Measurements from ENCODE around the gene BRINP3.

BRINP3 gene

DNA sequence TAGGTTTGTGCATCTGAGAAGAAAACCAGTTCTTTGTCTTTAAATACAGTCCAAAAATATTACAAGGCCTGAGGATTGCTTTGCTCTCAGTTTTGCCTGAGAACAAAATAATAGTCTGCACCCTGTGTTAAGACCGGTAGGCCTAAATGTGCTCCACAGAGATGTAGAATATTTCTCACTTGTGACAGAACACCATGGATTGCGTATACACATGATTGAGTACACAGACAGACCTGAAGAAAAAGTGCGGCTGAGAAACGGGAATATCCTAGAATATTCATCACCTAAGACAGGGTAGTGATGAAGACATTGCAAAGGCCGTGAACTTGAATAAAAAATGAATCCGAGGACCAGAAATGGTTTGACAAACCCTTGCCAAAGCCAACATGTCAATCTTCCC, 155.4 kb downstream of the BRINP3 start:
- no peak for DNase-seq (ENCODE audit: low read depth, low spot score)

DNA sequence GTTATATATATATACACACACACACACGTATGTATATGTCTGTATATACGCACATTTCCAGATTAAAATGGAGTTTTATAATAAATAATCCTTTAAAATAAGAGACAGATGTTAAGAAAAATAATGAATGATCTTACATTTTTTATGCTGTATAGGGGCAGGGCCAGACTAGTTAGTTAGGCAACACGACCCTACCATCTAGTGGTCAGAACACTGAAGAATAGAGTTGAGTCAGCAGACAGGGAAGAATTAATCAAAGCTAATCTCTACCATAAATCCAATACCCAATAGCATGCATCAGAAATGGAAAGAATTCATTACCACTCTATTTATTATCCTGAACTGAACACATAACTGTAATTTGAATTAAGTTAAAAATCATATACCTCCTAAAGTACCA, 156.7 kb downstream of the BRINP3 start:
- DNase-seq (ENCODE audit: low read depth, low spot score): peak; percentile 58

- no peak for DNase-seq (ENCODE audit: low read depth, low spot score)
Measured at GRCh38 chr1:190312763-190313162, 164.9 kb downstream of the BRINP3 start.

DNA sequence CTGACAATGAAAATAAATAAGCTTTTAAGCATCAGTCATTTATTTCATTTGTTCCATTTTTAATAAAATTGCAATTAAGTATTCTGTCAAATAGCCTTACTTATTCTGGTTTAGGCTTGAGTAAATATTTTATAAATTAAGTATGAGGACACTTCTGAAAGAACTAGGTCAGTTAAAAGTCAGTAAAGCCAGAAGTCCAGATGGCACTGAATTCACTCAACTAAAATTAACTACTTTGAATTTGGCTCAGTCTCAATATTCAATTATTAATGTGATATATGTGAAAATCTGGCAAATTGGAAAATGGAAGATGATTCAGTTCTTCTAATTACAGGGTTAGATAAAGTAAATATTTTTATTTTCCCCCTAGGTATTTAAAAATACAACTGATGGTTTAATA, 174.2 kb downstream of the BRINP3 start:
- no peak for DNase-seq (ENCODE audit: low read depth, low spot score)

- no peak for DNase-seq (ENCODE audit: low read depth, low spot score)
Measured at GRCh38 chr1:190296453-190296852, 181.2 kb downstream of the BRINP3 start.

- DNase-seq (ENCODE audit: low read depth, low spot score): no peak
Measured at GRCh38 chr1:190289897-190290296, 187.8 kb downstream of the BRINP3 start.

DNA sequence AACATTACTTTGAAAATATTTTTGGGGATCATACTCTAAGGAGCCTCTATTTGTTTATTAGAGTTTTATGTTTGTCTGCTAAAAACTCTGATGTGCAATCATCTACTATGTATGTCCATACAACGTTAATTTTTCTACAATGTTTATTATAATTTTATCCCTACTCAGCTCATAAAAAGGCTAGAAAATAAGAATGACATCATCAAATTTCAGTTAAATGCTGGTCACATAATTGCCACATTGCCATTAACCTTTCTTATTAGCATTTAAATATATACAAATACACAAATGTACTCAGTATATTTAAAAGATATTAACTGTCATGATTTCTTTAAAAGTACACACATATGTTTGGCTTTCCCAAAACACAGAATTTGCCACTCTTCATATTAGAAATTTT, 191.6 kb downstream of the BRINP3 start:
- DNase-seq (ENCODE audit: low read depth, low spot score): no peak

DNA sequence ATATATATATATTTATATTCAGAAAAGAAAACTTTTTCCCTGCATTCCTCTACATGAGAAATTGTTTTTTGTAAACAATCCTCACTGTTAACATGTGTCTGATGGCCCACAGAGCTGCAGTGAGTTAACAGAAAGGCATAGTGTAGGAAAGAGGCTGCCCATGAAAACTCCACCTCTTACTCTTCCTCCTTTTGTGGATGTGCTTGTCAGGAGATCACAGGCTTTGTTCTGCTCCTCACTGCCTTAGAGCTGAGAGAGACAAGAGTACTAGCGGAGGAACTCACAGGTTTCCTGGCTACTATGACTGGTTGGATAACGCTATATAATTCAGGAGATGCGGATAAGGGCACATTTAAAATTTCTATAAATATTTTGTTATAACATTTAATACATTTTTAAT, 200.6 kb downstream of the BRINP3 start:
- no peak for DNase-seq (ENCODE audit: low read depth, low spot score)

GRCh38 chr1:190274721-190275120, 202.9 kb downstream of the BRINP3 start:
- DNase-seq (ENCODE audit: low read depth, low spot score): no peak

DNA sequence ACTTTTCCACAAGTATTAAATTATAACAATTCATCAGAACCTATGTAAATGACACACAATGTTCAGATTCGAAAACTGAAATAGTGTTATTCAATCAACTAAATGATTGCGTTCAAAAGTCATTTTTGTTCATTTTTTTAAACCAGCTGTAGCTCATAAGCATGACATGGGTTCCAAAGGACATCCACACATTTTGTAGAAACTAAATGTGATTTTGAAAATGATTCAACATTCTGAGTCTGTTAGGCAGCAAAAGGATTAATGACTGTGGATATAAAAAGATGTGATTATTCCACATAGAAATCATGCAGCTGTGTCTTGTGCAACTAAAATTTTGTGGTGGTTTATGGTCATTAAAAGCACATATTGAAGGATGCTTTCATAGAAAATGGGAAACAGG, 204.5 kb downstream of the BRINP3 start:
- no peak for DNase-seq (ENCODE audit: low read depth, low spot score)

DNA sequence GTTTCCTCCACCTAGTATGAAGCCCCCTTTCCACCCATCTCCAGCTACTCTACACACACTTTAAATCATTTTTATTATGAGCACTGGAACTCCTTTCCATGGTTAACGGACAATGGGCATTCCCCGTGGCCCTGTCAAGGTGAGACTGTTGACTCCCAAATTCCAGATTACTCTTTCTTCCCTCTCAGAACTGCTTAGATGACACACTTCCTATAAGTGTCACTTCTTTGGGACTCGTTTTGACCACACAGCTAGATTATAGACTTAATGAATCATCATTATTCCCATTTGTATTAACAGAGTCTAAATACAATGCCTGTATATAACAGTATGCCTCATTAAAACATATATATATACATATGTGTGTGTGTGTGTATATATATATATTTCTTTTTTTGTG, 215.1 kb downstream of the BRINP3 start:
- no peak for DNase-seq (ENCODE audit: low read depth, low spot score)

DNA sequence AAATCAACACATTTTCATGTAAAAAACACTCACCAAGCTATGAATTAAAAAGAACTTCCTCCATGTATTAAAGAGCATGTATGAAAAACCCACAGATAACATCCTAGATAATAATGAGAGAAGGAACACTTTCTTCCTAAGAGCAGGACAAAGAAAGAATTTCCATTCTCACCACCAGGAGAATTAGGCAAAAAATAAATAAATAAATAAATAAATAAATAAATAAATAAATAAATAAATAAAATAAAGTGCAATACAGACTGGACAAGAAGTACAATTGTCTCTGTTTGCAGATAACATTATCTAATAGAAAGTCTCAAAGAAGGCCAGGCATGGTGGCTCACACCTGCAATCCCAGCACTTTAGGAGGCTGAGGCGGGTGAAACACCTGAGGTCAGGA, 218.2 kb downstream of the BRINP3 start:
- no peak for DNase-seq (ENCODE audit: low read depth, low spot score)

DNA sequence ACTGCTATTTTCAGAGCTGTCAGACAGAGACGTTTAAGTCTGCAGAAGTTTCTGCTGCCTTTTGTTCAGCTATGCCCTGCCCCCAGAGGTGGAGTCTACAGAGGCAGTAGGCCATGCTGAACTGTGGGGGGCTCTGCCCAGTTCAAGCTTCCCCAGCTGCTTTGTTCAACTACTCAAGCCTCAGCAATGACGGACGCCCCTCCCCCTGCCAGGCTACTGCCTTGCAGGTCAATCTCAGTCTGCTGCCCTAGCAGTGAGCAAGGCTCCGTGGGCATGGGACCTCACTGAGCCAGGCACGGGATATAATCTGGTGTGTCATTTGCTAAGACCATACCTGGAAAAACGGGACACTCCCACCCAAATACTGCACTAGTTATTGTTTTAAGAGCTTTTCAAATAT, 219.7 kb downstream of the BRINP3 start:
- no peak for DNase-seq (ENCODE audit: low read depth, low spot score)

DNA sequence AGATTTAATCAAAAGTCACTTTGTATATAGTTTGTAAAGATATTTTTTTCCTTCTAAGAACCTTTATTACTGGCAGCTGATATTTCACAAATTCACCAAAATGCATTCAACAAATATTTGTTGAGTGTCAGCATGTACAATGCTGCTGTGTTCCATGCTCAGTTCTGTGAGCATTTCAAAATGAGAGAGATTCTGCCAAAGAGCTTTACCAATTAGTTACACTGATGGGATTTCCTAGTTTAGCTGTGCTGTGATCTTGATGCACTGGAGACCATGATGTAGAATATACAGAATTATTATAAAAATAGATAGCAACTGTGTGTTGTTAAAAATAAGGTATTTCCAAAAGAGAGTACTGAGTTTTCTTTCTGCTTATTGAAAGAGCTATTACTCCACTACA, 225.6 kb downstream of the BRINP3 start:
- no peak for DNase-seq (ENCODE audit: low read depth, low spot score)

GRCh38 chr1:190250368-190250767, 227.3 kb downstream of the BRINP3 start:
- DNase-seq (ENCODE audit: low read depth, low spot score): no peak

- no peak for DNase-seq (ENCODE audit: low read depth, low spot score)
Measured at GRCh38 chr1:190244406-190244805, 233.3 kb downstream of the BRINP3 start.

DNA sequence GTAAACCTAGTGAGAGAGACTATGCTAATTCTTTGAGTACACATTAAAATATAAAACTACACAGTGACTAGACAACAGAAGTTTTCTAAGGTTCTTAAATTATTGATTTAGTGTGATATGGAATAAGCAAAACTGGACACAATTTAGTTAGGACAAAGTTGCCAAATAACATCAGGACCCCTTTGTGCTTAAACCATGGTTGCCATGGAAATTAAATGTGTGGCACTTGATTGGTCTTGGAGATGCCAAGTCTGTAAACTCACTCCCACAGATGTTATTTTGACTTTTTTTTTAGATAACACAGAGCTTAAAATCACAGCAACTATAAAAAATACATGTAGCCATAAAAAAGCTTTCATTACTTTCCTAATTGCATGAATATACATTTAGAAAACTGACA, 234.6 kb downstream of the BRINP3 start:
- DNase-seq (ENCODE audit: low read depth, low spot score): no peak

GRCh38 chr1:190226006-190226405, 251.7 kb downstream of the BRINP3 start:
- DNase-seq (ENCODE audit: low read depth, low spot score): no peak

- DNase-seq (ENCODE audit: low read depth, low spot score): no peak
Measured at GRCh38 chr1:190212450-190212849, 265.2 kb downstream of the BRINP3 start.

DNA sequence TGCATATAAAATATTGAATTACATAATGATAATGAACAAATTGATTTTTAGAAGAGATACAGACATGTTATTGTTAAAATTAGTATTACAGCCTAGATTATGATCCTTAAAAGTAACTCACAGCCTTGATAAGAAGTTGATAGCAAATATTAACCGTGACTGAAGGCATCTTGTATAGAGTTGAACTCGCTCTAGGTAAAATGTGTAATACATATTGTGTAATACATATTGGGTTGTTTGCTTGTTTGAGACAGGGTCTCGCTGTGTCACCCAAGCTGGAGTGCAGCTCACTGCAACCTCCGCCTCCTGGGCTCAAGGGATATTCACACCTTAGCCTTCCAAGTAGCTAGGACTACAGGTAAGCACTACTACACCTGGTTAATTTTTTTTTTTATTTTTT, 269.9 kb downstream of the BRINP3 start:
- no peak for DNase-seq (ENCODE audit: low read depth, low spot score)

- peak; percentile 11 for DNase-seq (ENCODE audit: low read depth, low spot score)
Measured at GRCh38 chr1:190205713-190206112, 272.0 kb downstream of the BRINP3 start.

DNA sequence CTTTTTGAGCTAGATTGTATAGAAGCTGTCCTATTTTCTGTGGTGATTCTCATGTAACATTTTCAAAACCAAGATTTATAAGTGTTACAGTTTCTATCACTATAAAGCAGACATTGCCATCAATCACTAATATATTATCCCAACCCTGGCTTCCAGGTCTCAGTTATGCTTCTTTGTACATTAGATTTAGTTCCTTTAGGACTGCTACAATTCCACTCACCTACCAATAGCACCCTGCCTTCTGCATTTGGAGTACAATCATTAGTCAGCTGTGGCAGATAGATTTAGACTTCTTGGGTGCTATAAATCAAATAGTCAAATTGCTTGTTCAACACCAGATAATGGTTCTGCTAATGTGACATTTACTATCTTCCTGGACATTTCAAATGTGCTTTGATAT, 281.6 kb downstream of the BRINP3 start:
- DNase-seq (ENCODE audit: low read depth, low spot score): no peak

DNA sequence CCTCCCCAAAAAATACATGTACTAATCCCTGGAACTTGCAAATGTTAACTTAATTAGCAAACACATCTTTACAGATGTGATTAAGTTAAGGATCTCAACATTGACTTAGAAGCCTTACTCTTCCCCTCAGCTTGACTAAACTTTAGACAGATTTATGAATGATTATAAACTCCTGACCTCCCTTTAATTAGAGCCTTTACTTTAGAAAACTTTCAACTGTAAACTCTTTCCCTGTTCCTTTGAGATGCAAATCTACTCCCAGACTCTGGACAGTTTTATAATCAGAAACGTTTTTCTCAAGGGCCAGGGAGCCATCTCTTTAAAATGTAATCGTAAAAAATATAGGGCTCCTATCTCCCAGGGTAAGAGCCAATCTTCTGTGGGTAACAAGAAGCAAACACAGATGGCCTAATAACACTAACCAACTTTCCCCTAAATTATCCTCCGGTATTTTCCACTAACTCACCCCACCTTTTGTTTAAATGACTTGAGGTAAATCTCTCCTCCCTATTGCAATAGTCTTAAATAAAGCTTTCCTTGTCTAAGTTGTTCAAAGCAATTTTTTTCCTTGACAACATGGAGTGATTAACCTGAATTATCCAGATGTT, 284.1 kb downstream of the BRINP3 start:
- no peak for DNase-seq (ENCODE audit: low read depth, low spot score)

DNA sequence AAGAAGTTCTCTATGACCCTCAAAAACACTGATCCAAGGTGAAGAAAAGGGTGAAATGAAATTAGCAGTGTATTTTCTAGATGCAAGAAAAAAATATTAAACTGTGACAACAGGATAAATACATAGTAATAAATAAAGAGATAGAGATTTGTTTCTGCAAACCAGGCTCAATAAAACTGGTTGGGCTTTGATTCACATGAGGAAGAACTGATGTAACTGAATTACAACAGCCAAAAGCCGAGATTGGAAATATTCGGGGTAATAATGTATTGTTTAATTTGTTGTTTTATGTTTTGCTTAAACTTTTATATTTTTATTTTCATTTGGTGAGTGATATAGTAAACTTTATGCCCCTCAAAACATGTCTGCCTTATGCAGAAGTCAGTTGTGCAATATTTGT, 285.0 kb downstream of the BRINP3 start:
- no peak for DNase-seq (ENCODE audit: low read depth, low spot score)
